ENCODE measurements around the gene LDAH.
A peak's percentile ranks its signal among the peaks of the same experiment; 100 is the strongest.

LDAH gene

GRCh38 chr2:20650877-20651730, 171.8 kb downstream of the LDAH start, which contains the start of gene HS1BP3:
Gene HS1BP3, minus strand, starts transcription at chr2:20651098. Its CDS starts 35 bp downstream, at chr2:20651063.
- H3K4me3 ChIP-seq (ENCODE audit: low read depth, low read length) = peak within 1 kb of the TSS; percentile 70
- peak; percentile 98 for TF ChIP-seq CTCF (IDR thresholded peaks at IDR 0.05; ENCODE audit: borderline replicate concordance, insufficient read depth, low read depth, low read length)

DNA sequence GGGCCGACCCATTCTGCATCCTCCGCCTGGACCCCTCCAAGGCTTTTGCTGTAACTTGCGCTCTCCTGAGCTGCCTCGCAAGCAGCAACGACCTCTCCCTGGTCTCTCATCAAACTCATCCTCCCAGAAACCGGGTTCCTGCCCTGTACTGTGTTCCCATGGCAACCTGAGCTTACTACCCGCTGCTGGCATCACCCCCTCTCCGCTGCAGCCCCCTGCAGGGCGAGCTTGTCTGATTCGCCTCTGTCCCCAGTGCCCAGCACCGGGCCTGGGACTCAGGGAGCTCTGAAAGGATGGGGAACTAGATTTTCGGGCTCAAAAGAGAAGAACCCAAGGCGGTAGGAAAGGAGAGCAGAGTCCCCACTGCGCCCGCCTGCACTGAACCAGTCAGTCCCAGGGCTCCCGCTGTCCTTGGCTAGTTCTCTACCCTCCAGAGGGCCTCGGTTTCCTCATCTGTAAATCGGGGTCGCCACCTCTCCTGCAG, 172.5 kb downstream of the LDAH start:
- peak overlapping the region; percentile 70 for H3K4me3 ChIP-seq (ENCODE audit: low read depth, low read length)
- no peak for TF ChIP-seq CTCF (IDR thresholded peaks at IDR 0.05; ENCODE audit: borderline replicate concordance, insufficient read depth, low read depth, low read length)

- H3K4me3 ChIP-seq (ENCODE audit: low read depth, low read length) = peak overlapping the region; percentile 70
- no peak for TF ChIP-seq CTCF (IDR thresholded peaks at IDR 0.05; ENCODE audit: borderline replicate concordance, insufficient read depth, low read depth, low read length)
Measured at GRCh38 chr2:20649976-20650375, 172.9 kb downstream of the LDAH start.

DNA sequence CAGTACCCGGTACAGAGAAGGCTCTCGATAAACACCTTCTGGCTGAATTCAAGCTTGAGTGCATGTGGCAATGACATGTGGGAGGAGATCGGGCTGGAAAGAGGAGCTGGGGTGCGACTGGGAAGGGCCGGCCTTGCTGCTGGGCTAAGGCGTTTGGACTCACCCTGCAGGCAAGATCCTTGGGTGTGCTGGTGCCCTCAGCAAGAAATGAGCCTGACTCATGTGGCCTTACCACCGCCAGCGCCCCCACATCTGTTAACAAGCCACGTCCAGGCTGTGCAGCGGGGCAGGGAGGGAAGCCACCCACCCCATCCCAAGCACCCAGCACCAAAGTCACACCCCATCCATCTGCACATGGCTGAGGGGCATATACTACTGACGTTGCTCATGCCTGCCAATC, 173.3 kb downstream of the LDAH start:
- no peak for TF ChIP-seq CTCF (IDR thresholded peaks at IDR 0.05; ENCODE audit: borderline replicate concordance, insufficient read depth, low read depth, low read length)
- H3K4me3 ChIP-seq (ENCODE audit: low read depth, low read length) = no peak overlapping the region

DNA sequence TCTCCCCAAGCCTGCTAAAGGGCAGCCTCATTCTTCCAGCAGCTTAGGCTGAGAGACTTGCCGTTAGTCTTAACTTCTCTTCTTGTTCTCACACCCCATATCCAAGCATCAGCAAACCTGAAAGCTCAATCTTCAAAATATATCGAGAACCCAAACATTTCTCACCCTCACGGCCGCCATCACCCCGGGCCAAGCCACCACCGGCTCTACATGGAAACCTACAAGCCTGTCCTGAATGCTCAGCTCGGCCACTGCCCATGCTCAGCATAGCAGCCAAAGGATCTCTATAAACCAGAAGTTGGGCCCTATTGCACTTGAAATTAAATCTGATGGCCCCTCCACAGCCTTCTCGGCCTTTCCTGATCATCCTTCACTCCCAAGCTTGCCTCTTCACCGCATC, 174.1 kb downstream of the LDAH start:
- H3K4me3 ChIP-seq (ENCODE audit: low read depth, low read length) = no peak overlapping the region
- TF ChIP-seq CTCF (IDR thresholded peaks at IDR 0.05; ENCODE audit: borderline replicate concordance, insufficient read depth, low read depth, low read length) = no peak

GRCh38 chr2:20648206-20648605, 174.7 kb downstream of the LDAH start:
- no peak overlapping the region for H3K4me3 ChIP-seq (ENCODE audit: low read depth, low read length)
- no peak for TF ChIP-seq CTCF (IDR thresholded peaks at IDR 0.05; ENCODE audit: borderline replicate concordance, insufficient read depth, low read depth, low read length)

DNA sequence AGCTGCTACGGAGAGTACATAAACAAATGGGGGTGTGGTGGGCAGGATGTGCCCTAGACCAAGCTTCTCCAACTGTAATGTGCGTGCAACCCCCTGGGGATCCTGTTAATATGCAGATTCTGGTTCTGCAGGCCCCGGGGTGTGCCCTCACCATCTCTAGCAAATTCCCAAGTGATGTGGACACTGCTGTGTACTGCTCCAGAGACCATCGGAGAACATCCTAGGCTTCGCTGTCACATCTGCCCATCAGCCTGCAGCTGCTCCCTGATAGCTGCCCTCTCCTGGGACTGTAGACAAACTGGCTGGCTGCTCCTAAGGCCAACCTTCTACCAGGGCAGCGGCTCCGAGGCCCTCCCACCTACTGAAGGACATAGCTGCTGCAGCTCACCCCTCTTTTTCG, 175.2 kb downstream of the LDAH start:
- TF ChIP-seq CTCF (IDR thresholded peaks at IDR 0.05; ENCODE audit: borderline replicate concordance, insufficient read depth, low read depth, low read length) = no peak
- H3K4me3 ChIP-seq (ENCODE audit: low read depth, low read length) = no peak overlapping the region

Data from GM12875 (cell line).